KMS-11 (cell line): ENCODE data around the gene CCT2.

ENCODE experiments used
- H2AFZ ChIP-seq: fragments of 200-600 bp; sonication (generic); 2 replicates; pipeline ENCODE4 v1.6.1; 2016; ENCODE audit warnings: antibody characterized with exemption, mixed run types, low read depth
- H3K27ac ChIP-seq: fragments of 200-600 bp; sonication (generic); 2 replicates; pipeline ENCODE4 v1.6.1; 2016; ENCODE audit warnings: mild to moderate bottlenecking, mixed run types
- H3K27me3 ChIP-seq: fragments of 200-600 bp; sonication (generic); 2 replicates; pipeline ENCODE4 v1.6.1; 2017; ENCODE audit warnings: mild to moderate bottlenecking, low read depth, mixed run types, moderate library complexity; ENCODE audit not compliant: insufficient read depth
- H3K36me3 ChIP-seq: fragments of 200-600 bp; sonication (generic); 2 replicates; pipeline ENCODE4 v1.6.1; 2017; ENCODE audit warnings: mild to moderate bottlenecking, mixed run types; ENCODE audit not compliant: insufficient read depth
- H3K4me1 ChIP-seq: fragments of 200-600 bp; sonication (generic); 2 replicates; pipeline ENCODE4 v1.6.1; 2016; ENCODE audit warnings: mild to moderate bottlenecking, low read depth, mixed run types; ENCODE audit not compliant: poor library complexity, severe bottlenecking
- H3K4me2 ChIP-seq: fragments of 200-600 bp; sonication (generic); 2 replicates; pipeline ENCODE4 v1.7.0; 2016; ENCODE audit warnings: mild to moderate bottlenecking, mixed run types
- H3K4me3 ChIP-seq: fragments of 200-600 bp; sonication (generic); IDR thresholded peaks from 2 replicates; pipeline ENCODE4 v1.6.1; 2017; ENCODE audit warnings: low read depth, low read length, mixed read lengths; ENCODE audit not compliant: insufficient read depth
- H3K79me2 ChIP-seq: fragments of 200-600 bp; sonication (generic); 2 replicates; pipeline ENCODE4 v1.6.1; 2016; ENCODE audit warnings: low read depth, mixed run types; ENCODE audit not compliant: insufficient read depth
- H3K9ac ChIP-seq: fragments of 200-600 bp; sonication (generic); 2 replicates; pipeline ENCODE4 v1.6.1; 2016; ENCODE audit warnings: mild to moderate bottlenecking, mixed run types
- H4K20me1 ChIP-seq: fragments of 200-600 bp; sonication (generic); 2 replicates; pipeline ENCODE4 v1.6.1; 2016; ENCODE audit warnings: mild to moderate bottlenecking, mixed run types; ENCODE audit not compliant: insufficient read depth
- TF ChIP-seq, protein P1 (sequence below): fragments of 200-600 bp; sonication (generic); conservative IDR thresholded peaks from 2 replicates; pipeline ENCODE4 v1.6.1; 2017; ENCODE audit warnings: low read depth, mild to moderate bottlenecking, antibody characterized with exemption, low read length, moderate library complexity, mixed read lengths

Gene CCT2

DNA sequence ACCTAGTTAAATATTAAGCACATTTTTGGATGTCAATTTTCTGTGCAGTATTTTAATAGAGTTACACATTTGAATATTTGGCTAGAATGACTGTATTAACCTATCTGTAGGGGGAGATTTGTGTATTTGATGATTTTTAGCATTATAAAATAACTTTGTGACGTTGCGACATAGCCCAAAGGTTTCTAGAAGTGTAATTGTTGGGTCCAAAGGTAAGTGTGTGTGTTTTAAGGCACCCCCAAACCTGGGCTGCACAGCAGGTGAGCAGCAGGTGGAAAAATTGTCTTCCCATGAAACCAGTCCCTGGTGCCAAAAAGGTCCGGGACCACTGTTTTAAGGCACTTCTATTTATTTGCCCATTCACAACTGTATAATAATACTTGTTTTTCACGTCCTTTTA lies 3.3 kb downstream of the CCT2 start:
- Histone ChIP-seq H3K27ac (no peak overlapping the region), H4K20me1 (no peaks in the 10 kb centered on the region), H3K27me3 (no peaks in the 10 kb centered on the region), H3K79me2 (peaks cover 55% of the 10 kb centered on the region), H3K9ac (no peak overlapping the region), H3K4me1 (peaks cover 37% of the 10 kb centered on the region), H2AFZ (no peak overlapping the region), H3K36me3 (peaks cover 60% of the 10 kb centered on the region), H3K4me2 (no peak overlapping the region), H3K4me3 (no peak overlapping the region)
- TF ChIP-seq, protein P1, sequence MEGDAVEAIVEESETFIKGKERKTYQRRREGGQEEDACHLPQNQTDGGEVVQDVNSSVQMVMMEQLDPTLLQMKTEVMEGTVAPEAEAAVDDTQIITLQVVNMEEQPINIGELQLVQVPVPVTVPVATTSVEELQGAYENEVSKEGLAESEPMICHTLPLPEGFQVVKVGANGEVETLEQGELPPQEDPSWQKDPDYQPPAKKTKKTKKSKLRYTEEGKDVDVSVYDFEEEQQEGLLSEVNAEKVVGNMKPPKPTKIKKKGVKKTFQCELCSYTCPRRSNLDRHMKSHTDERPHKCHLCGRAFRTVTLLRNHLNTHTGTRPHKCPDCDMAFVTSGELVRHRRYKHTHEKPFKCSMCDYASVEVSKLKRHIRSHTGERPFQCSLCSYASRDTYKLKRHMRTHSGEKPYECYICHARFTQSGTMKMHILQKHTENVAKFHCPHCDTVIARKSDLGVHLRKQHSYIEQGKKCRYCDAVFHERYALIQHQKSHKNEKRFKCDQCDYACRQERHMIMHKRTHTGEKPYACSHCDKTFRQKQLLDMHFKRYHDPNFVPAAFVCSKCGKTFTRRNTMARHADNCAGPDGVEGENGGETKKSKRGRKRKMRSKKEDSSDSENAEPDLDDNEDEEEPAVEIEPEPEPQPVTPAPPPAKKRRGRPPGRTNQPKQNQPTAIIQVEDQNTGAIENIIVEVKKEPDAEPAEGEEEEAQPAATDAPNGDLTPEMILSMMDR: no peak

DNA sequence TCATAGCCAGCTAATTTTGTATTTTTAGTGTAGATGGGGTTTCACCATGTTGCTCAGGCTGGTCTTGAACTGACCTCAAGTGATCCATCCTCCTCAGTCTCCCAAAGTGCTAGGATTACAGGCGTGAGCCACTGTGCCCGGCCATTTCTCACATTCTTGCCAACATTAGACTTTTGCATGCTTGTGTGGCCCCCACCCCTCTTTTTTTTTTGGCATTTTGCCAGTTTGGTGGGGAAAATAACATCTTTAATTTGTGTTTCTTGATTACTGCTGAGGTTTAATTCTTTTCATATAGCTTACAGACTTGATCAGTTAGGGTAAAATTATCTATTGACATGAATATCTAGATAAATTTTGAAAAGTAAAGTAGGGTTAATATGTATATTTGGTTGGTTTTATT lies 3.8 kb downstream of the CCT2 start:
- no peak overlapping the region for H3K4me2 ChIP-seq
- H3K36me3 ChIP-seq: peaks cover 65% of the 10 kb centered on the region
- TF ChIP-seq, protein P1: no peak
- no peak overlapping the region for H3K9ac ChIP-seq
- H2AFZ ChIP-seq: no peak overlapping the region
- peaks cover 37% of the 10 kb centered on the region for H3K4me1 ChIP-seq
- H4K20me1 ChIP-seq: no peaks in the 10 kb centered on the region
- H3K4me3 ChIP-seq: no peak overlapping the region
- no peaks in the 10 kb centered on the region for H3K27me3 ChIP-seq
- peaks cover 61% of the 10 kb centered on the region for H3K79me2 ChIP-seq
- no peak overlapping the region for H3K27ac ChIP-seq

DNA sequence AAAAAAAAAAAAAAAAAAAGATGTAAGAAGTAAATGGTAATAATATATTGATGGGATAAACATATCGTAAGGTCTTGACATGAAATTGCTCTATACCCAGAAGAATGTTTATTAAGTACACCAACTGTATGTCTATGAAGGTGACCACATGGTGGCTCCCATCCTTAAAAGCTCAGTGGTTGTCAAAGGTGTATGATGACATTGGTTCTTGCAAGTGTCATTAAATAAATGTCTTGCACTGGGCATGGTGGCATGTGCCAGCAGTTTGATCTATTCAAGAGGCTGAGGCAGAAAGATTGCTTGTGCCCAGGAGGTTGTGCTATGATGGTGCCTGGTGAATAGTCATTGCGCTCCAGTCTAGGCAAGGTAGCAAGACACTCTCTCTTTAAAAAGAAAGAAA lies 10.4 kb downstream of the CCT2 start:
- Histone ChIP-seq H4K20me1 (no peaks in the 10 kb centered on the region), H3K36me3 (peaks cover 69% of the 10 kb centered on the region), H3K4me1 (no peaks in the 10 kb centered on the region), H3K79me2 (peaks cover 24% of the 10 kb centered on the region; the same call in 1 of the 2 replicates), H3K4me3 (no peak overlapping the region), H3K27ac (no peak overlapping the region), H3K9ac (no peak overlapping the region), H3K4me2 (no peak overlapping the region), H3K27me3 (no peaks in the 10 kb centered on the region), H2AFZ (no peak overlapping the region)
- TF ChIP-seq, protein P1: 0 out of 2 replicates have a peak, but pooled peaks have one; percentile 17

DNA sequence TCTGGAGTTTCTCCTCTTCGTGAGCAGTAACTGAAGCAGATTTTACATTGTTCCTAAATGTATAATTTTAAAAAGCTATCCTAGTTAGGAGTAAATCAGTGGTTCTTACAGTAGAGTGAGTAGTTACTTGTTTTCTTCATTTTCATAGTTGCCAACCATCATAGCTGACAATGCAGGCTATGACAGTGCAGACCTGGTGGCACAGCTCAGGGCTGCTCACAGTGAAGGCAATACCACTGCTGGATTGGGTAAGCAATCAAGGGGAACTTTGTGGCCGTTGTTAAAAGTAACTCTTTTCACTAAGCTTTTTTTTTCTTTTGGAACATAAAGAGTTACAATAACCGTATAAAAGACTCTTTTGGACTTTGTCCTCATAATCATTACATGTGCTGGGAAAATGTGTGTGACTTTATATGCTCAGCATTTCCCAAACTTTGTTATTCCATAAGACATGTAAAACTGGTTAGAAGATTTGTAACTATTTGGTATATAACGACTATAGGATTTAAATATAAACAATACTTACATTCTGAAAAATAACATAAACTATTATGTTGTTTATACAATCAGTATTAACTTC lies 13.0 kb downstream of the CCT2 start:
- no peak overlapping the region for H3K4me2 ChIP-seq
- H3K27ac ChIP-seq: no peak overlapping the region
- TF ChIP-seq, protein P1: no peak
- no peak overlapping the region for H3K4me3 ChIP-seq
- no peaks in the 10 kb centered on the region for H3K4me1 ChIP-seq
- peaks cover 12% of the 10 kb centered on the region; the same call in 1 of the 2 replicates for H3K79me2 ChIP-seq
- H3K27me3 ChIP-seq: no peaks in the 10 kb centered on the region
- H3K9ac ChIP-seq: no peak overlapping the region
- H3K36me3 ChIP-seq: peaks cover 54% of the 10 kb centered on the region
- no peak overlapping the region for H2AFZ ChIP-seq
- no peaks in the 10 kb centered on the region for H4K20me1 ChIP-seq
